ENCODE results near the gene GNPNAT1. TPM values are rescaled to one million over a fixed set of nuclear protein-coding genes. Genes with fewer than 3 reads are reported as not detected.
A peak's percentile ranks its signal among the peaks of the same experiment; 100 is the strongest.

GNPNAT1 gene
- 59.4 and 70.0 TPM in 2 replicates for total RNA-seq (2014; rRNA removed; shearing (Covaris generic))

DNA sequence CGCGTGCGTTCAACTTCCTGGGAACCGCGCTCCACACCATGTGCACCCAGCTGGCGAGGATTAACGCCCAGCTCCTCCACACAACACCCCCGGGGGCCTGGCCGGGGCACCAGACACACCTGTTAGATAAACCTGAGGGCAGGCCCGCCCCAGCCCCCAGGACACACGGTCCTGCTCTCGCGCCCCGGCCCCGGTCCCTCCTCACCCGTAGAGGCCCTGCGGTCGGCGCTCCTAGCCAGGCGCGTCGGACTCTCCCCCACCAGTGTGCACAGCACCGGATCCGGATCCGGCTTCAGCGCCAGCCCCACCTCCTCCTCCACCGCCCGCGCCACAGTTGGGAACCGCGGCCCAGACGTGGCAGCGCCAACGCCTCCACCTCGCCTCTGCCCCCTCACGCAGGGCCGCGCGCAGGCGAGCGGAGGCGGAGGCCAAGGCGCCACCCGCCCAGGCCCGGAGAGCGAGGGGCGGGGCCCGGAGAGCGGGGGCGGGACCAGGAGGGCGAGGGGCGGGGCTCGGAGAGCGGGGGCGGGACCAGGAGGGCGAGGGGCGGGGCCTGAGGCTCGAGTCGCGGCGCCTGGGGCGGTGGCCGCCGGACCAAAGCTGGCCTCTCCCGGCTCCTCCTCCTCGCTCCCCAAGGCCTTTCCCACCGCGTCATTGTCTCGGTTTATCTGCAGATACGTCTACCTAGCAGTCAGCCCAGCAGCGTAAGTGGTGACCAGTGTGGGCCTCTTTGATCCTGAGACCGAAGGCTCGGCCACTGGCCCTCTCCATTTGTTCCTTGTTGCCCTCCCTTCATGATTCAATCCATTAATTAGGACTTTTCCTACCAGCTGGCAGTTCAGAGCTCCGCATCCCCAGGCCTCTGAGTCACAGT is at the start of gene GNPNAT1:
Gene GNPNAT1 (minus strand): TSS at position 385 of the 874 bp plus-strand sequence. CDS start 6,957 bp downstream, outside the sequence.
- DNase-seq (ENCODE audit: low read depth), result peak; percentile 99

DNA sequence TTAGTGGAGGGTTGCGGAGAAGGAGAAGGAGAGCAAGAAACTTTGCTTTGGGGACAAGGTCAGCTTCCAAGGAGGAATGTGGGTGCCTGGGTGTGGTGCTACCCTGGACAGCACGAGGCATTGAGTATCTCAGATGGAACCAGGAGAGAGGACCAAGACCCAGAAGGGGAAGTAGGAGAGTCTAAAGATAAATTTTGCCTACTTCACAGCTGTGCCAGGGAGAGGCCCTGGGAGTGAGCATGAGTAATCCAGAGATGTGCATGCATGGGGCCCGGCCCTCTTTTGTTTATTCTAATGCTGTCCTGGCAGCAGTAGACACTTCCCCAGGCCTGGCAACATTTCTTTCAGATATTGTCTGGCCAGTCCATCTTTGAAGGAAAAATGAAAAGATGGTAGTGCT is 49.5 kb upstream of the GNPNAT1 start:
- DNase-seq (ENCODE audit: low read depth), result peak; percentile 53

DNA sequence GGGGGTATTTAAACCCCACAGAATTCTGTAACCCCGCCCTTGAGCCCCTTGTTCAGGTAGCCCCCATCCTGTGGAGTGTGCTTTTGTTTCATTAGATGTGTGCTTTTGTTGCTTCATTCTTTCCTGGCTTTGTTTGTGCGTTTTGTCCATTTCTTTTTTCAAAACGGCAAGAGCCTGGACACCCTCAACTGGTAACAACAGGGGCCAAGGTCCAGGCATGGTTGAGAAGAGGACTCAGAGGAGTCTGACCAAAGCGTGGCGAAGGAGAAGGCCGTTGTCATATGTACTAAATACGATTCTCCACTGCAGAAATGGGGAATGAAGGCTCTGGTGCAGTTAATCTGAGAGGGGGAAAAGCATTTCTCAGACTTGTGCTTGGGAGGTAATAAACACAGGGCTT is 46.0 kb upstream of the GNPNAT1 start:
- no peak for DNase-seq (ENCODE audit: low read depth)

DNA sequence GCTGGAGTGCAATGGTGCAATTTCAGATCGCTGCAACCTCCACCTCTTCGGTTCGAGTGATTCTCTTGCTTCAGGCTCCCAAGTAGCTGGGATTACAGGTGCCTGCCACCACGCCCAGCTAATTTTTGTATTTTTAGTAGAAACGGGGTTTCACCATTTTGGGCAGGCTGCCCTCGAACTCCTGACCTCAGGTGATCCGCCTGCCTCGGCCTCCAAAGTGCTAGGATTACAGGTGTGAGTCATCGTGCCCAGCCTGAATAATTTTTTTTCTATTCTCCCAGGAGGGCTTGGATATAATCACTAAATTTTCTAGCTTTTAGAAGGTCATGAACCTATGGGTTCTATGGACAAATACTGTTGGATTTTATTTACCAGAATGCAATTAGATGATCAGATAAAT is 44.7 kb upstream of the GNPNAT1 start:
- DNase-seq (ENCODE audit: low read depth), result peak; percentile 39

DNA sequence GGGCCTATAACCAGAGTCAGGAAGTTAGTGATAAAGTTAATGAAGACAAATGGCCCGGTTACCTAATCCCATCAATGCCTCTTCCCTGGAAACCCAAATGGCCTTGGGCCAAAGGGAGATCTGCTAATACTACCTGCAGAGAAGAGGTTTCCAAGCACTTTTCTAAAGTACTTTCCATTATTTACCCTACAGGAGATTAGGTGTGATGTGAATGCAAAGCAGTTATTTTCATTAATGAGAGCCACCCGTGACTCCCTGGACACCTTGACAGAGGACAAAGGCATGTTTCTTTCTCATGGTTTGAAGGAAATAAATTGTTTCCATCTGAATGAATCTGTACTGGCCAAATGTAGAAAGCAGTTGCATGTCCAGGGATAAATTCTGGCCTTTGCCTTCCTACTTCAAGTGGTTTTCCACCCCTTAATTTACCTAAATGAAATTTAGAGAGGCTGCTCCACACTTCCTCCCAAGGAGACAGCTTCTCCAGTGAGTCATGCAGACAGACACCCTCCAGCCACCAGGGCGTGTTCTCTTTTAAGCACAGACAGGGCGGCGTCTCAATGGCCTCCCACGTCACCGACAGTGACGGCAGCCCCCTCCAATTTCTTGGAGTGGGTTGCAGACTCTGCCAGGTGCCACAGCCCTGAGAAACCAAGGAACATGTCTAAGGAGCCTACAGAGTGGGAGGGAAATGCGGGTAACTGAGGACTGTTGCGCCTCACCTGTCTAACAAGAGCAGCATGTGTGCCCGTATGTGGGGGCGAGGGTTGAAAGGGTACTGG is 43.9 kb upstream of the GNPNAT1 start:
- DNase-seq (ENCODE audit: low read depth), result peak; percentile 89

DNA sequence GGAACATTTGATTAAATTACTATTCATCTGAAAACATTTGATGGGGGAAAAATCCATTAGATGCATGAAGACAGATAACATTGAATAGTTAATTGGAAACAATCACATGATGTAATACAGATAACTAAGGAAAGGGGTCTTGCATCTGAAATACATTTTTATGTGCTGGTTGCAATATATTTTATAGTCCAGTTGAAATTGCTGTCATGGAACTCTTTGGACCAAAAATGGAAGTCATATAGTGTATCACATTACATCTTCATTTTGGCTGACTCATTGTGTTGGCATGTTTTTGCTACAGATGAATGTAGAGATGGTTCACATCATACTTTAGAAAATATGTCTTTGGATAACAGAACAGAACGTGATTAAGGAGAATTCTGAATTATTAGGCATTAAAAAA is 43.0 kb upstream of the GNPNAT1 start:
- DNase-seq (ENCODE audit: low read depth), result peak; percentile 80

DNA sequence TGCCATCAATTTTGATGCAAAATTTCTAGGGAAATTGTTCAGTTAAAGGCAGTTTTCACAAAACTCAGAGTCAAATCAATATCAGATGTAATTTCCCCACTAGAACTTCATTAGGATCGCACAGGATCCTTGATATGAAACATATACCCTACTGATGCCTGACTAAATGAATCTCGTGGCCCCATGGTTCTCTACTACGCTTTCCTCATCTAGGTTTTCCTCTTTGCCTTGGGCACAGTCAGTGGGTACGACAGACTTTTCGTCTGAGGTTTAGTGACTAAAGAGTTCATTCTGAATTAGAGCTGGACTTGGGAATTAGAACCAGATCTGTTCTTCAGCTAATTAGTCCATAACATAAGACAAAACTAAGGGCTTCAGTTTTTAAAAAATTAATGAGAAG is 42.5 kb upstream of the GNPNAT1 start:
- no peak for DNase-seq (ENCODE audit: low read depth)

DNA sequence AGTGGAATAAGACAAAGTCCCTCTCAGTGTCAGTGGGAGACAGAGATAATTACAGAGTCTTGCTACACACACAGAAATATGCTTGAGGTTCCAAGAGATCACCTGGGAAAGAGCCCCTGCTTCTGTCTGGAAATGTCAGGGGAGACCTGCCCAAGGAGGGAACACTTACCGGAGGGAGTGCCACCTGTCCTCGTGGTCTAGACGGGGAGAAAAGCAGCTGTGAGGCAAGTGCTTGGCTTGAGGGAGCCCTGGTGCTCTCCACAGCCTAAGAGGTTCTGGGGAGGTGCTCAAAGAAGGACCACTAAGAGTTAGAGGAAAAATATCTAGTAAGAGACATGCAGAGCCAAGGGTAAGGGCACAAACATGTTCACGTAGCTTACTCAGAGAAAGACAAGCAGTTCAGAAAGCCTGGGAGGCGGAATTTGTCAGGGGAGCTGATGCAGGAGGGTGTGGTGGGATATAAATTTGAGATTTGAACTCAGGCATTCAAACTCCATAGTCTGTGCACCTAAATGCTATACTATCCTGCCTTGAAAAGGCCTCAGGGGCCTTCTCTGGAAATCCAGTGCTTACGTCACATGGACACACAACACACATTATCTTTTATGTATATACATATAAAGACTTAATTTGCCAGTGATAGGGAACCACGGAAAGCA is 38.2 kb upstream of the GNPNAT1 start:
- DNase-seq (ENCODE audit: low read depth), result no peak

DNA sequence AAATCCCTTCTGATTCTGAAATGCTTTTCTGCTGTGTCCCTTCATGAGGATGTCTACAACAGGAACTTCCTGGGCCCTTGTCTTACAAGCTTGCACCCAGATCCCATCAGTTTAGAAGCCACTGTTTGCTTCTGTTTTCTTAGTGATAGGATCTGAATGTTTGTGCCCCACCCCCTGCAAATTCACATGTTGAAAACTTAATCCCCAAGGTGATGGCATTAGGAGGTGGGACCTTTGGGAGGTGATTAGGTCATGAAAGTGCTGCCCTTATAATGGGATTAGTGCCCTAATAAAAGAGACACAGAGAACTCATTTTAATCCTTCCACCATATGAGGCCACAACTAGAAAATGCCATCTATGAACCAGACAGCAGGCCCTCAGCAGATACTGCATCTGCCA is 36.0 kb upstream of the GNPNAT1 start:
- DNase-seq (ENCODE audit: low read depth), result no peak

DNA sequence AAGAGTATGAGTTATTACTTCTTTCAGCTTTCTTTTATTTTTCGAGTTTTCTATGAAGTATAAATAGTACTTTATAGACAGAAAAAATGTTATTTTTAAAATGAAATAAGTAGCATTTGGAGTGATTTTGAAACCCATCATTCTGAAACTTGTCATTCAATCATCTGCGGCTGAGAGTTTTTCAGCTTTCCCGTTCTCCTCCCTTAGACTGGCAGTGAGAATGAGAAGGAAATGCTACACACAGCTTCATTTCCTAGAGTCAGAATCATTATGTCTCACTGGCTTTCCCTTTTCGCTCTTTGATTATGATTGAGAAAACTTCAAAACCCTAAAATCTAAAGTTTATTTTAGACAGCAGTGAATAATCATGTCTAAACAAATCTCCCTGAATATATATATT is 33.7 kb upstream of the GNPNAT1 start:
- no peak for DNase-seq (ENCODE audit: low read depth)

DNA sequence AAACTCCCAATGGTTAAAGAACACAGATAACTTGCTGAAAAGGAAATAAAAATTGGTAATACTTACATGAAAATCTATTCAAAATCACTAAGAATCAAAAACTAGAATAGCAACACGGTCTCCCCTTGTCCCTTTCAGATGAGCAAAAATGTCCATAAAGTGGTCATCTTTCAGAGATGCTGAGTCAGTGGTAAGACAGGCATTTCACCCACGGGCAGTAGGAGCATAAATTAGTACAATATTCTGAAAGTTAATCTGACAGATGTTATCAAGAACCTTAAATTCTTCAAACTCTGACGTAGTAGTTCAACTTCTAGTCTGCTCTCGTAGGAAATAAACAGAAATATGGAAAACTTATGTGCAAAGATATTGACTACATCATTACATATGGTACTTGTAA is 33.1 kb upstream of the GNPNAT1 start:
- DNase-seq (ENCODE audit: low read depth), result no peak

DNA sequence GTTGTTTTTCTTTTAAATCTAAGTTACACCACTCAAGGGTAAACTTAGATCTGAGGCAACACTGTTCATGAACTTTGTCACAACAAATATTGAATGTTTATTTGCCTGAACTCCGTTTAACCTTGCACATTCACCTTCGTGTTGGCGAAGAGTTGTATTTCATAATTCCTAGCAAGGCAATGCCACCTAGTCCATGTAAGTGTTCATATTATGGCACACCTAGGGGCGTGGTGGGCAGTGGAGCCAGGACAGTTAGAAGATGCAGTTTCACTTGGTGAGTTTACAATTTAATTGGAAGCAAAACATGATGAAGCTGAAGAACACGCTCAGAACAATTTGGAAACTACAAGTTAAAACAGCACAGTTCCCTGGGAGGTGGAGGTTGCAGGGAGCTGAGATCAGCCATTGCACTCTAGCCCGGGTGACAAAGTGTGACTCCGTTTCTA is 30.4 kb upstream of the GNPNAT1 start:
- no peak for DNase-seq (ENCODE audit: low read depth)

DNA sequence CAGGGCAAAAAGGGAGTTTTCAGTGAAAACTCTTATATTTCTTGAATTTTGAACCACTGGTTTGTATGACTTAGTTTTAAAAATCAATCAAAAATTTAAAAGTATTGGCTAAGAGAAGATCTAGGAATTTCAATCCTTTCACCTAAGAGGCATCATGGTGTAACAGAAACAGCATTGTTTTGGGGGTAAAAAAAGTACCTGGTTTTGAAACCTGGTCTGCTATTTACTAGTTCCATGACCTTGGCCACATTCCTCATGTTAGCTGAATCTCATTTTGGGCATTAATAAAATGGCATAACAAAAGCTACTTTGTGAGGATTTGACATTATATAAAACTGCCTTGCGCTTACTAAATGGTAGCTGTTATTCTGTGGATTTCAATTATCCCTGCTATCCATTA is 16.7 kb upstream of the GNPNAT1 start:
- no peak for DNase-seq (ENCODE audit: low read depth)

DNA sequence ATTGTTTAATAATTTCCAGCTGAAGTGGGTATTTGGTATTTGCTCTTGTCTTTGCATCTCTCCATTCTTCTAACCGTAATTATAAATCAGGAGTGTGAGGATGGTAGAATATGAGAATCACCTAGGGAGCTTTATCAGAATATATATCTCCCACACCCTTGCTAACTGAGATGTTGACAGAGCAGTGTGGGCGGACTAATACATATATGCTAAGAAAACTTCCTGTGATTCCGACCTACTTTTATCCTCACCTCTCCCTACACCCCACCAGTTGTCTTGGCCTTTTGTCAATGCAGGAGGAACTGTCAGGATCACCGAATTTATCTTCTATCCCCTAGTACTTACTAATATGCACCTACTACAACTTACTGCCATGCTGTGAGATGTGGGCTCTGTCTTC is 14.7 kb upstream of the GNPNAT1 start:
- no peak for DNase-seq (ENCODE audit: low read depth)

DNA sequence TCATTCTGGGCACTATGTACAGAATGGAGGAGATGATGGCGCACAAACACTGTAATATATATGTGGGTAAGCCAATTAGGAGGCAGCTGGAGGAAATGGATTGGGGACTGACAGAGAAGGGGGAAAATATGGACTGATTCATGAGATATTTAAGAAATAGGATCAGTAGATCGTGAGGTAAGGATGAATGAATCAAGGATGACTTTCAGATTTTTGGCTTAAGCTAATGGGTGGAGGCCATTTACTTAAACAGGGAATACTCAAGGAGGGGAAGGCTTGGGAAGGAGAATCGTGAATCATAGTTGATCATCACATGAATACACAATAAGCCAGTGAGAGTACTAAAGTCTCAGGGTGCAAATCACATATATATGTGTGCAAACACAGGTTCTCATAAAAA is 11.2 kb upstream of the GNPNAT1 start:
- DNase-seq (ENCODE audit: low read depth), result peak; percentile 52

DNA sequence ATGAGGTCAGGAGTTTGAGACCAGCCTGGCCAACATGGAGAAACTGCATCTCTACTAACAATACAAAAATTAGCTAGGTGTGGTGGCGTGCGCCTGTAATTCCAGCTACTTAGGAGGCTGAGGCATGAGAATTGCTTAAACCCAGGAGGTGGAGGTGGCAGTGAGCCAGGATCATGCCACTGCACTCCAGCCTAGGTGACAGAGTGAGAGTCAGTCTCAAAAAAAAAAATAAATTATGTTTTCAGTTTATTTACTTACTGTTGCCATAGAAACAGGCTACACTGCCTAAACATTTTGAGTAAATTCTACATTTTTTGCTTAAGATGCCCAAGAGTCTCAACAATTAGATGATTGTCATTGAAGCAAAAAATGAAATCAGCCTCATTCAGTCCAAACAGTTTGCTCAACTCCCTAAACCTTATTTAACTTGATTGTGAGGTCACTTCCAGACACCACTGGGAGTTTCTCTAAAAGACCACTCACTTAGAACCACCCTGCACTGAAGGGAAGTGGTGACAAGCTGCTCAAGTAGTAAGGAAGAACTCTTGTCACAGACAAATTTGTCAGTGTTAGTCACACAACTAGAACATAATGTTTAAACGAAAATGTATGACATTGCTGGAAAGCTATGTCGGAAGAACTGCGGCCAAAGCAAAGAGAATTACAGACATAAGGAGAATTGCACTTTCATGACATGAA is 9.8 kb upstream of the GNPNAT1 start:
- DNase-seq (ENCODE audit: low read depth), result peak; percentile 60

DNA sequence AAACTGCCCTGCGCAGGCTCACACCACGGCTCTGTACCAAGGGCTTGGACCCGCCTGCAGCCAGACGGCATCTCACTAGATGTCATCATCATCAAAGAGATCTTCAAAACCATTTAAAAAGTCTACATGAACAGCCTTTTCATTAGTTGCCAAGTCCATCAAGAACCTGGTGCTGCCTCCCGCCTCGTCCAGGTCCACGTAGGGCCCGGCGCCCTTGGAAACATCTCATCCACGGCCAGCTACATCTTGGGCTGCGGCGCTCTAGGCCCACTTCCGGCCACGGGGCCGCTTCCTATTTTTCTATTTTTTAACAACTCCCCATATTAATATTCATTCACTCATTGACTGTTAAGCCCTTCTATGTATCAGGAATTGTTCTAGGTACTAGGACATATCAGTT is 7.4 kb upstream of the GNPNAT1 start:
- no peak for DNase-seq (ENCODE audit: low read depth)

DNA sequence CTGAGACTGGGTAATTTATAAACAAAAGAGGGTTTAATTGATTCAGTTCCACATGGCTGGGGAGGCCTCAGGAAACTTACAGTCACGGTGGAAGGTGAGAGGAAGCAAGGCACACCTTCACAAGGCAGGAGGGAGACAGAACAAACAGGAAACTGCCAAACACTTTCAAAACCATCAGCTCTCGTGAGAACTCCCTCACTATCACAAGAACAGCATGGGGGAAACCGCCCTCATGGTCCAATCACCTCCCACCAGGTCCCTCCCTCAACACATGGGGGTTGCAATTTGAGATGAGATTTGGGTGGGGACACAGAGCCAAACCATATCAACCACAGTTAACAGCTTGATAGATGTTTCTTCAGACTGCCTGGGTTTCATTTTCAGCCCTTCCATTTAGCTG is 6.2 kb upstream of the GNPNAT1 start:
- no peak for DNase-seq (ENCODE audit: low read depth)

DNA sequence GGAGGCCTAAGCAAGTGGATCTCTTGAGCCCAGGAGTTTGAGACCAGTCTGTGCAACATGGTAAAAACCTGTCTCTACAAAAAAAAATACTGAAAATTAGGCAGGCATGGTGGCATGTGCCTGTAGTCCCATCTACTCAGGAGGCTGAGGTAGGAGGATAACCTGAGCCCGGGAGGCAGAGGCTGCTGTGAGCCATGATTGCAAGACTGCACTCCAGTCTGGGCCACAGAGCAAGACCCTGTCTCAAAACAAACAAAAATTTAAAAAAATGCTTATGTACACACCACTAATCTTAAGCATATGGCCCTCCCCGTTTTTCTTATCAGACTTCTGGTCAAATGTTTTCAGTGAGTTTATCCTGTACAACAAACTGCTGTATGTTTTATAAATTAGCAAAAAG is 1.7 kb upstream of the GNPNAT1 start:
- DNase-seq (ENCODE audit: low read depth), result no peak

DNA sequence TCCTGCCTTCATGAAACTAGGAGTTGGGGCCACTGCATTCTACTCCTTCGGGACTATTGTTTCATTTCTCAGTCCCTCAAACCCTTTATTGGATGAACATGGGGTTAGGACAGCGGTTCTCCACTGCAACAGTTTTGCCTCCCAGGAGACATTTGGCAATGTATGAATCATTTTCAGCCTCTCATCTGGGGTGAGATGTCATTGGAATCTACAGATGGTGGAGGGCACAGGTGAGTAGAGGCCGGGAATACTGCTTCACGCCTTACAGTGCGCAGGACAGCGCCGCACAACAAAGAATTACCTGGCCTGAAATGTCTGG is 649 bp upstream of the GNPNAT1 start:
- DNase-seq (ENCODE audit: low read depth), result no peak

DNA sequence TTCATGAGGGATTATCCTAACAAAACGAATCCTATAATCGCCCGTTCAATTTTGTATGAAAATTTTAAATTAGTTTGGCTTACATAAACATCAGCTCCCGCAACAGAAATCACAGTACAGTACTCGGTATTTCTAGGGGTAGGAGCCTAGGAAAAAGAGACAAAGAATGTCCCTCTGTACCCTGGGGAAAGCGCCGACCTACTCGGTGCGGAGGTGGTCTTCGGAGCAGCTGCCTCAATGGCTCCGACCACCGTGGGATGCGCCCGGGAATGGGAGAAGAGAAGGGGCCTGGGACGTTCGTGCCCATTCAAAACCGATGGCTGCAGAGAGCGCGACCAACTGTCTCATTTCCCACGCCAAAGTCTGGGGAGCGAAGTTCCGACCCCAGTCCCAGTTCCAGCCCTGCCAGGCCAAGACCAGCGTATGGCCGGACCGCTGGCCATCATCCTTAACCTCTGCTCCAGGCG is 618 bp downstream of the GNPNAT1 start:
- DNase-seq (ENCODE audit: low read depth), result no peak

Measured in Daoy (cell line).